ENCODE data around the gene CAPZA1. TPM values are rescaled to one million over a fixed set of nuclear protein-coding genes. Genes with fewer than 3 reads are reported as not detected.

The CAPZA1 gene
- total RNA-seq, 1 donor = 159 TPM

DNA sequence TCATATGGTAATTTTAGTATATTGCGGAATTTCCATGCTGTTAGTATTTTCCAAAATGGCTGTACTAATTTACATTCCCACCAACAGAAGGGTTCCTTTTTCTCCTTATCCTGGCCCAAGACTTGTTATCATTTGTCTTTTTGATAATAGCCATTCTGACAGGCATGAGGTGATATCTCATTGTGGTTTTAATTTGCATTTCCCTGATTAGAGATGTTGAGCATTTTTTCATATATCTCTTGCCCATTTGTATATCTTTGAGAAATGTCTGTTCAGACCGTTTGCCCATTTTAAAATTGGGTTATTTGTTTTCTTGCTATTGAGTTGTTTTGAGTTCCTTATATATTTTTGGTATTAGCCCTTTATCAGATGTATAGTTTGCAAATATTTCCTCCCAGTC, 14.0 kb downstream of the CAPZA1 start:
- H2AFZ ChIP-seq (ENCODE audit: low read length) = no peak overlapping the region
- H3K9me3 ChIP-seq (ENCODE audit: low read depth, low read length) = no peaks in the 10 kb centered on the region
- TF ChIP-seq, protein P1, sequence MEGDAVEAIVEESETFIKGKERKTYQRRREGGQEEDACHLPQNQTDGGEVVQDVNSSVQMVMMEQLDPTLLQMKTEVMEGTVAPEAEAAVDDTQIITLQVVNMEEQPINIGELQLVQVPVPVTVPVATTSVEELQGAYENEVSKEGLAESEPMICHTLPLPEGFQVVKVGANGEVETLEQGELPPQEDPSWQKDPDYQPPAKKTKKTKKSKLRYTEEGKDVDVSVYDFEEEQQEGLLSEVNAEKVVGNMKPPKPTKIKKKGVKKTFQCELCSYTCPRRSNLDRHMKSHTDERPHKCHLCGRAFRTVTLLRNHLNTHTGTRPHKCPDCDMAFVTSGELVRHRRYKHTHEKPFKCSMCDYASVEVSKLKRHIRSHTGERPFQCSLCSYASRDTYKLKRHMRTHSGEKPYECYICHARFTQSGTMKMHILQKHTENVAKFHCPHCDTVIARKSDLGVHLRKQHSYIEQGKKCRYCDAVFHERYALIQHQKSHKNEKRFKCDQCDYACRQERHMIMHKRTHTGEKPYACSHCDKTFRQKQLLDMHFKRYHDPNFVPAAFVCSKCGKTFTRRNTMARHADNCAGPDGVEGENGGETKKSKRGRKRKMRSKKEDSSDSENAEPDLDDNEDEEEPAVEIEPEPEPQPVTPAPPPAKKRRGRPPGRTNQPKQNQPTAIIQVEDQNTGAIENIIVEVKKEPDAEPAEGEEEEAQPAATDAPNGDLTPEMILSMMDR (IDR thresholded peaks at IDR 0.05; ENCODE audit: extremely low read depth, low read depth, low read length) = no peak
- H3K36me3 ChIP-seq (ENCODE audit: insufficient read depth, low read length) = peaks cover 6% of the 10 kb centered on the region
- H3K79me2 ChIP-seq (ENCODE audit: insufficient read depth, low read length) = peaks cover 99% of the 10 kb centered on the region
- H3K4me3 ChIP-seq (ENCODE audit: insufficient read depth, low read length) = no peak overlapping the region
- H4K20me1 ChIP-seq (ENCODE audit: insufficient read depth, low read length) = peaks cover 62% of the 10 kb centered on the region
- H3K27ac ChIP-seq (ENCODE audit: low read depth, low read length) = no peak overlapping the region
- H3K4me2 ChIP-seq (ENCODE audit: insufficient read depth, low read length) = no peak overlapping the region
- peaks cover 20% of the 10 kb centered on the region for H3K4me1 ChIP-seq (ENCODE audit: insufficient read depth, low read length)
- no peaks in the 10 kb centered on the region for H3K27me3 ChIP-seq (ENCODE audit: insufficient read depth, low read length)
- no peak for DNase-seq (ENCODE audit: insufficient read length, low spot score, missing footprints)

DNA sequence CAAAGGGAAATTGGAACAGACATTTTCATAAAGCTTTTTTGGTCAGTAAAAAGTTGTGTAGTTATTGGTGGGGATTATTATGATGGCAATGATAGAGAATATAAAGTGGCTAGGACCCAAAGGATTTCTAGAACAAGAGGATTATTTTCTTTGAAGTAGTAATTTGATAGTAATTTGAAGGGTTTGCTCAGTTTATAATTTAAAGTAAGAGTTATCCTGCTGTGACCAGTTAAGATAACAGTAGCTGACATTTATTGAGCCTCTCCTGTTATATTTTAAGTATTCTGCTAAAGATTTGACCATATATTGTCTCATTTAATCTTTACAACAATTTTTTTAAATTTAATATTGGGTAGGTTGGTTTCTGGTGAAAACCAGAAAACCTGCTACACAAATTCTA, 14.7 kb downstream of the CAPZA1 start:
- H4K20me1 ChIP-seq (ENCODE audit: insufficient read depth, low read length) = peaks cover 59% of the 10 kb centered on the region
- peaks cover 98% of the 10 kb centered on the region for H3K79me2 ChIP-seq (ENCODE audit: insufficient read depth, low read length)
- no peak overlapping the region for H3K4me2 ChIP-seq (ENCODE audit: insufficient read depth, low read length)
- peaks cover 20% of the 10 kb centered on the region for H3K4me1 ChIP-seq (ENCODE audit: insufficient read depth, low read length)
- H3K9me3 ChIP-seq (ENCODE audit: low read depth, low read length) = no peaks in the 10 kb centered on the region
- H3K27me3 ChIP-seq (ENCODE audit: insufficient read depth, low read length) = no peaks in the 10 kb centered on the region
- no peak overlapping the region for H2AFZ ChIP-seq (ENCODE audit: low read length)
- TF ChIP-seq, protein P1 (IDR thresholded peaks at IDR 0.05; ENCODE audit: extremely low read depth, low read depth, low read length) = no peak
- DNase-seq (ENCODE audit: insufficient read length, low spot score, missing footprints) = no peak
- H3K4me3 ChIP-seq (ENCODE audit: insufficient read depth, low read length) = no peak overlapping the region
- peaks cover 6% of the 10 kb centered on the region for H3K36me3 ChIP-seq (ENCODE audit: insufficient read depth, low read length)
- H3K27ac ChIP-seq (ENCODE audit: low read depth, low read length) = no peak overlapping the region

DNA sequence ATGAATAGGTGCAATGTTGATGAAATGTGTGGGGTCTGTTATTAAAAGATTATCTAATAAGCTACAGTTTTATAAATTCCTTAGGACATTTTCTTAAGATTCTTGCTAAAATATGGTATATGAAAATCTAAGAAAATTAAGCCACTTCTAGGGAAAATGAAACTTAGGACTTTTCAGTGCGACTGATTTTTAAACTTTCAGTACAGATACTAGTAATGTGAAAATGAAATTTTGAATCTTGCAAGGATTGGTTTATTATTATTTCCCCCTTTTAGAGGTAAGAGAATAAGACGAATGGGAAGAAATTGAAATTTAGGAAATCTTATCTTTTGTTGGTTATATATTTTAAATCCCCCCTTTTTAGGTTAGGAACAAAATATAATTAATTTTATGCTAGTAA, 16.4 kb downstream of the CAPZA1 start:
- Histone ChIP-seq H3K9me3 (ENCODE audit: low read depth, low read length) (no peaks in the 10 kb centered on the region), H3K4me3 (ENCODE audit: insufficient read depth, low read length) (no peak overlapping the region), H3K79me2 (ENCODE audit: insufficient read depth, low read length) (peaks cover 87% of the 10 kb centered on the region), H3K4me1 (ENCODE audit: insufficient read depth, low read length) (peaks cover 20% of the 10 kb centered on the region), H3K27ac (ENCODE audit: low read depth, low read length) (no peak overlapping the region), H3K4me2 (ENCODE audit: insufficient read depth, low read length) (no peak overlapping the region), H2AFZ (ENCODE audit: low read length) (no peak overlapping the region), H3K27me3 (ENCODE audit: insufficient read depth, low read length) (no peaks in the 10 kb centered on the region), H4K20me1 (ENCODE audit: insufficient read depth, low read length) (peaks cover 54% of the 10 kb centered on the region), H3K36me3 (ENCODE audit: insufficient read depth, low read length) (peaks cover 3% of the 10 kb centered on the region)
- no peak for DNase-seq (ENCODE audit: insufficient read length, low spot score, missing footprints)
- TF ChIP-seq, protein P1 (IDR thresholded peaks at IDR 0.05; ENCODE audit: extremely low read depth, low read depth, low read length) = no peak

DNA sequence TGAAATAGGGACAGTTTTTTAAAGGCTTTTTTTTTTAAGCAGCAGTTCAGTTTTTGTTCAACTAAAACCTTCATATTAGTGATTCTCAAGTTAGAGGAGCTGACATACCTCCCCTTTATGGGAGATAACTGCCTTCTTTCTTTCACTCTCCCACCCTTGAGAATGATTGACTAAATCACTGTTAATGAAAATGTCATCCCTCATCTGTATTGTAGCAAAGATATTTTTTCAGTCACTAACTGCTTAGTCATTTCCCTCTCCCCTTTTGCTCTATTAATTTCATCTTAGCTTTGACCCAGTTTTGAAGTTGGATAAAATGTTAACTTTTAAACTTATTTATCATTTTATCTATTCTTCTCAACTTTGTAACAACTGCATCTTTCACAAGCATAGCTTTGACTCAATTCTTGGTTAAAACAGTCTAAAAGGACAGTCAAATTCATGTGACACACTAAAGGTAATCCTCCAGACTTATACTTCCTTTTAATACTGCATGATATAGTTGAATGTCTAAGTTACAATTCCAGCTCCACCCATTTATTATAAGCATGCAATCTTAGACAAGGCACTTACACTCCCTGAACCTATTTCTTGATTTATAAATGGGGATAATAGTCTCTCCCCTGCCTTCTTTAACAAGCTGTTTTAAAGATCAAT, 17.1 kb downstream of the CAPZA1 start:
- H3K79me2 ChIP-seq (ENCODE audit: insufficient read depth, low read length) = peaks cover 86% of the 10 kb centered on the region
- H3K4me2 ChIP-seq (ENCODE audit: insufficient read depth, low read length) = peak overlapping the region; percentile 24
- peak overlapping the region; percentile 38 for H3K27ac ChIP-seq (ENCODE audit: low read depth, low read length)
- peaks cover 20% of the 10 kb centered on the region for H3K4me1 ChIP-seq (ENCODE audit: insufficient read depth, low read length)
- peaks cover under 1% of the 10 kb centered on the region for H3K36me3 ChIP-seq (ENCODE audit: insufficient read depth, low read length)
- peak; percentile 66 for DNase-seq (ENCODE audit: insufficient read length, low spot score, missing footprints)
- H4K20me1 ChIP-seq (ENCODE audit: insufficient read depth, low read length) = peaks cover 53% of the 10 kb centered on the region
- H2AFZ ChIP-seq (ENCODE audit: low read length) = no peak overlapping the region
- H3K9me3 ChIP-seq (ENCODE audit: low read depth, low read length) = no peaks in the 10 kb centered on the region
- H3K27me3 ChIP-seq (ENCODE audit: insufficient read depth, low read length) = no peaks in the 10 kb centered on the region
- H3K4me3 ChIP-seq (ENCODE audit: insufficient read depth, low read length) = no peak overlapping the region
- TF ChIP-seq, protein P1 (IDR thresholded peaks at IDR 0.05; ENCODE audit: extremely low read depth, low read depth, low read length) = no peak

All from osteoblast (primary cell).